GM12878 (cell line): ENCODE results near the gene FBXO42. TPM values are rescaled to one million over a fixed set of nuclear protein-coding genes. Genes with fewer than 3 reads are reported as not detected.

ENCODE experiments used
- ATAC-seq: fragments of 200-7000 bp; cut with Tn5 transposase; 3 replicates; pipeline ENCODE4 v1.9.1; 2020; ENCODE audit warnings: mild to moderate bottlenecking, moderate library complexity
- BruUV-seq: library from RNA; stranded (reverse); fragments of 400-500 nt; replicated peaks from 2 replicates; lab custom pipeline; 2021; lab: Mats Ljungman, UMichigan
- CTCF ChIA-PET: fragments of 300-600 bp; sonication (Branson Sonifier 250); formaldehyde crosslinking; extraction: SDS; loops from one replicate; lab custom pipeline; 2021; ENCODE audit warnings: inconsistent platforms; lab: Yijun Ruan, JAX
- POLR2A ChIA-PET: fragments of 350-600 bp; formaldehyde crosslinking; extraction: SDS; loops from one replicate; lab custom pipeline; 2021; ENCODE audit warnings: inconsistent platforms; lab: Charles Lee
- RAD21 ChIA-PET: fragments of 300-600 bp; sonication (Branson Sonifier 250); formaldehyde crosslinking; loops from one replicate; lab custom pipeline; 2023; ENCODE audit warnings: antibody characterized with exemption; ENCODE audit not compliant: unreplicated experiment; lab: Charles Lee
- SMC1A ChIA-PET: fragments of 300-600 bp; sonication (Branson Sonifier 250); formaldehyde crosslinking; loops from one replicate; lab custom pipeline; 2023; ENCODE audit not compliant: unreplicated experiment, uncharacterized antibody; lab: Charles Lee
- DNase-seq: peaks from one replicate; pipeline ENCODE4 v3.0.0-alpha.2; 2011; ENCODE audit warnings: low read depth, low spot score
- FAIRE-seq: peaks from 3 replicates; lab custom pipeline; 2011; peaks lifted over from hg19 to GRCh38; lab: Jason Lieb, UNC
- H2AFZ ChIP-seq: 2 replicates; pipeline ENCODE4 v1.6.0; 2011; ENCODE audit warnings: low read depth, low read length, control low read depth; ENCODE audit not compliant: control insufficient read depth
- H3K27ac ChIP-seq: 2 replicates; pipeline ENCODE4 v1.5.1; 2011; ENCODE audit warnings: control low read depth; ENCODE audit not compliant: control insufficient read depth, insufficient read depth
- H3K27me3 ChIP-seq, 2 experiments: replicated peaks in 1 of 2; 2 replicates each; pipeline versions ENCODE4 v1.6.0 to v1.6.1; 2011; ENCODE audit warnings: low read length in 1 of 2; ENCODE audit not compliant: control insufficient read depth in 2 of 2, insufficient read depth in 2 of 2
- H3K36me3 ChIP-seq, 2 experiments: 2 replicates each; pipeline ENCODE4 v1.5.1; 2011; ENCODE audit warnings: low read length in 1 of 2; ENCODE audit not compliant: control insufficient read depth in 2 of 2, insufficient read depth in 2 of 2
- H3K4me1 ChIP-seq: 2 replicates; pipeline ENCODE4 v1.6.1; 2011; ENCODE audit warnings: mild to moderate bottlenecking, low read length, moderate library complexity, mixed read lengths; ENCODE audit not compliant: control insufficient read depth, insufficient read depth
- H3K4me2 ChIP-seq: 2 replicates; pipeline ENCODE4 v1.6.0; 2011; ENCODE audit warnings: control low read depth; ENCODE audit not compliant: control insufficient read depth, insufficient read depth
- H3K4me3 ChIP-seq: fragments of 200-600 bp; sonication (generic); 2 replicates; pipeline ENCODE4 v1.5.1; 2016
- H3K79me2 ChIP-seq: 2 replicates; pipeline ENCODE4 v1.6.0; 2011; ENCODE audit warnings: low read length; ENCODE audit not compliant: control insufficient read depth, insufficient read depth
- H3K9ac ChIP-seq: 2 replicates; pipeline ENCODE4 v1.8.0; 2011; ENCODE audit warnings: low read length, control low read depth, mixed read lengths; ENCODE audit not compliant: control insufficient read depth, insufficient read depth
- H3K9me3 ChIP-seq: replicated peaks from 3 replicates; pipeline ENCODE4 v1.5.1; 2011; ENCODE audit warnings: mild to moderate bottlenecking, low read length; ENCODE audit not compliant: control insufficient read depth, insufficient read depth
- H4K20me1 ChIP-seq: 2 replicates; pipeline ENCODE4 v1.6.0; 2011; ENCODE audit not compliant: control insufficient read depth, insufficient read depth
- ATF7 ChIP-seq: fragments of 450-650 bp; IDR thresholded peaks from 2 replicates; pipeline ENCODE4 v1.6.1; 2016; ENCODE audit warnings: low read depth, mild to moderate bottlenecking
- ETV6 ChIP-seq, 2 experiments: fragments of 450-650 bp in 1 of 2; IDR thresholded peaks in 1 of 2; conservative IDR thresholded peaks in 1 of 2; 2 replicates each; pipeline ENCODE4 v1.6.1; 2014; ENCODE audit warnings: antibody characterized with exemption in 1 of 2, borderline replicate concordance in 1 of 2, low read depth in 1 of 2, mild to moderate bottlenecking in 1 of 2, moderate library complexity in 1 of 2
- IRF3 ChIP-seq: fragments of 450-650 bp; IDR thresholded peaks from 2 replicates; pipeline ENCODE4 v1.6.1; 2014; ENCODE audit warnings: mild to moderate bottlenecking
- KLF5 ChIP-seq: fragments of 450-650 bp; IDR thresholded peaks from 2 replicates; pipeline ENCODE4 v1.6.1; 2014; ENCODE audit warnings: mild to moderate bottlenecking; ENCODE audit not compliant: partially characterized antibody
- MYB ChIP-seq: fragments of 150-350 bp; IDR thresholded peaks from 2 replicates; pipeline ENCODE4 v1.6.1; 2014; ENCODE audit warnings: mild to moderate bottlenecking, low read depth, low read length, borderline replicate concordance
- PAX8 ChIP-seq: fragments of 450-650 bp; IDR thresholded peaks from 2 replicates; pipeline ENCODE4 v1.6.1; 2017; ENCODE audit warnings: mild to moderate bottlenecking, moderate library complexity
- POU2F2 ChIP-seq: IDR thresholded peaks from 3 replicates; pipeline ENCODE4 v1.6.1; 2011; ENCODE audit warnings: low read depth, mild to moderate bottlenecking, low read length, borderline replicate concordance
- SIX5 ChIP-seq: IDR thresholded peaks from 2 replicates; pipeline ENCODE4 v1.6.1; 2011; ENCODE audit warnings: mild to moderate bottlenecking, low read depth, low read length, moderate library complexity; ENCODE audit not compliant: severe bottlenecking
- SMAD5 ChIP-seq: IDR thresholded peaks from 2 replicates; pipeline ENCODE4 v1.6.1; 2016; ENCODE audit warnings: antibody characterized with exemption, low read depth
- SPI1 ChIP-seq: IDR thresholded peaks from 2 replicates; pipeline ENCODE4 v1.6.1; 2011; ENCODE audit warnings: low read depth, mild to moderate bottlenecking, low read length, moderate library complexity, borderline replicate concordance; ENCODE audit not compliant: insufficient read depth
- SREBF2 ChIP-seq: IDR thresholded peaks from 2 replicates; pipeline ENCODE4 v1.6.1; 2012; ENCODE audit warnings: mild to moderate bottlenecking, low read length
- SRF ChIP-seq, 2 experiments: IDR thresholded peaks; 2 replicates each; pipeline ENCODE4 v1.6.1; 2011; ENCODE audit warnings: low read depth in 2 of 2, low read length in 2 of 2, mild to moderate bottlenecking in 1 of 2, moderate library complexity in 1 of 2
- TBL1XR1 ChIP-seq: IDR thresholded peaks from 2 replicates; pipeline ENCODE4 v1.6.1; 2012; ENCODE audit warnings: low read depth, low read length, improper control_type of control experiment
- ZBTB33 ChIP-seq: fragments of 450-650 bp; IDR thresholded peaks from 2 replicates; pipeline ENCODE4 v1.6.1; 2017; ENCODE audit warnings: mild to moderate bottlenecking
- ZNF592 ChIP-seq: fragments of 450-650 bp; IDR thresholded peaks from 2 replicates; pipeline ENCODE4 v1.6.1; 2017; ENCODE audit warnings: mild to moderate bottlenecking, moderate library complexity
- WGBS: methylation state at CpG from one replicate; pipeline ENCODE4 v1.1.6; 2016; ENCODE audit warnings: low lambda C conversion rate; ENCODE audit not compliant: insufficient replicate concordance, insufficient coverage; ENCODE audit errors: missing lambda C conversion rate; 5-methylcytosine and 5-hydroxymethylcytosine counted together
- in situ Hi-C: fragments of 300-500 bp; cut with MboI; formaldehyde crosslinking; loops from 9 replicates; pipeline ENCODE4 v1.14.3; 2018; ENCODE audit warnings: mixed read lengths
- intact Hi-C: fragments of 100-400 bp; cut with micrococcal nuclease; formaldehyde crosslinking; loops from one replicate; pipeline ENCODE4 v1.14.2; 2022; ENCODE audit not compliant: unreplicated experiment
- polyA plus RNA-seq, 11 experiments: library from polyadenylated mRNA; depleted of rRNA in 4 of 11; unstranded in 6 of 11; stranded (reverse) in 5 of 11; fragments of >200 nt; fragmentation: Nextera tagmentation in 4 of 11; fragmentation: Illumina TruSeq in 1 of 11; extraction: Ambion mirVana in 4 of 11; extraction: Trizol in 1 of 11; gene quantifications; 1 replicate in 1 of 11; 2 replicates in 10 of 11; pipeline versions ENCODE4 v1.2.1 to v1.2.3, GENCODE V29; 2011 to 2016; ENCODE audit warnings: inconsistent platforms in 2 of 11, missing spikeins in 2 of 11, low read depth in 1 of 11
- total RNA-seq, 4 experiments: library from RNA; depleted of rRNA in 3 of 4; stranded (reverse); fragments of >200 nt in 3 of 4; fragmentation: Illumina TruSeq in 1 of 4; extraction: Trizol in 1 of 4; gene quantifications; 2 replicates each; pipeline versions ENCODE4 v1.2.1 to v1.2.3, GENCODE V29; 2013 to 2021

Gene FBXO42
- total and polyA plus RNA-seq, 10 of the 15 experiments (the other 5 are each of a cell fraction or from before 2014, with no cell fraction given) = 6.1 to 23.8 (median 15.2) TPM

GRCh38 chr1:16226490-16227179, 125.6 kb downstream of the FBXO42 start (continued):
- TF ChIP-seq PAX8 = no peak

- ChIA-PET CTCF (no interaction called here), RAD21 (no interaction called here), POLR2A (no interaction called here), SMC1A (no interaction called here)
- FAIRE-seq = no peak
- Histone ChIP-seq H3K79me2 (no peaks in the 10 kb centered on the region), H3K9me3 (no peaks in the 10 kb centered on the region), H3K36me3 (no peaks in the 10 kb centered on the region), H2AFZ (no peak overlapping the region), H4K20me1 (no peaks in the 10 kb centered on the region), H3K27ac (no peak overlapping the region), H3K4me1 (no peaks in the 10 kb centered on the region), H3K9ac (no peak overlapping the region), H3K27me3 (peaks cover 2 to 7% of the 10 kb centered on the region in 2 experiments), H3K4me2 (no peak overlapping the region), H3K4me3 (no peak overlapping the region)
- in situ Hi-C loops (no loop called here), intact Hi-C loops (no loop called here)
- WGBS = 75% methylated on average over 7 of the region's 7 CpGs
- DNase-seq = no peak
- no peak for ATAC-seq
- no TSS peak for BruUV-seq
- no peak for TF ChIP-seq SREBF2
- TF ChIP-seq TBL1XR1 = no peak
- no peak for TF ChIP-seq ZBTB33
- no peak for TF ChIP-seq MYB
- TF ChIP-seq KLF5 = no peak
- TF ChIP-seq ATF7 = no peak
- TF ChIP-seq ETV6 (conservative IDR thresholded peaks at IDR 0.05 in 1 of 2, IDR thresholded peaks at IDR 0.05 in 1 of 2; ENCODE audit: borderline replicate concordance in 1 of 2, low read depth in 1 of 2) = no peak
- no peak for TF ChIP-seq POU2F2
- no peak for TF ChIP-seq IRF3
- no peak for TF ChIP-seq ZNF592
- no peak for TF ChIP-seq SRF (IDR thresholded peaks at IDR 0.05; ENCODE audit: low read depth in 2 of 2, low read length in 2 of 2)
- TF ChIP-seq SMAD5 = no peak
- TF ChIP-seq SIX5 = no peak
- TF ChIP-seq SPI1 = no peak
Measured at GRCh38 chr1:16226129-16226489, 126.2 kb downstream of the FBXO42 start.
